Activated CD4-positive, alpha-beta T cell treated with anti-CD3 and anti-CD28 coated beads, Interleukin-2, amount 10 ng/mL, durations not matched to agents 24 days and 14 days (primary cell): ENCODE measurements around the gene SLC8A1. TPM values are rescaled to one million over a fixed set of nuclear protein-coding genes. Genes with fewer than 3 reads are reported as not detected.

Experiments used
- DNase-seq: peaks from one replicate; pipeline ENCODE4 v3.0.0; 2022
- H3K27ac Mint-ChIP-seq: one replicate; pipeline ENCODE4 v1.8.0; 2022; ENCODE audit warnings: mild to moderate bottlenecking, mixed read lengths
- H3K27me3 Mint-ChIP-seq: one replicate; pipeline ENCODE4 v1.8.0; 2022; ENCODE audit warnings: mixed read lengths
- H3K36me3 Mint-ChIP-seq: one replicate; pipeline ENCODE4 v1.8.0; 2022; ENCODE audit warnings: low read depth, mild to moderate bottlenecking, mixed read lengths
- H3K4me1 Mint-ChIP-seq: one replicate; pipeline ENCODE4 v1.8.0; 2021; ENCODE audit warnings: mixed read lengths
- H3K4me3 Mint-ChIP-seq: one replicate; pipeline ENCODE4 v1.8.0; 2022; ENCODE audit warnings: mild to moderate bottlenecking, moderate library complexity, mixed read lengths
- H3K9me3 Mint-ChIP-seq: one replicate; pipeline ENCODE4 v1.8.0; 2021; ENCODE audit warnings: mixed read lengths
- intact Hi-C: fragments of 100-400 bp; cut with micrococcal nuclease; formaldehyde crosslinking; loops from one replicate; pipeline ENCODE4 v1.15.1; 2023
- total RNA-seq: library from RNA; stranded (reverse); gene quantifications from 2 replicates; pipeline ENCODE4 v1.2.3, GENCODE V29; 2022

Gene SLC8A1
- total RNA-seq, 1 donor from 2014 or later = 5.0 TPM

DNA sequence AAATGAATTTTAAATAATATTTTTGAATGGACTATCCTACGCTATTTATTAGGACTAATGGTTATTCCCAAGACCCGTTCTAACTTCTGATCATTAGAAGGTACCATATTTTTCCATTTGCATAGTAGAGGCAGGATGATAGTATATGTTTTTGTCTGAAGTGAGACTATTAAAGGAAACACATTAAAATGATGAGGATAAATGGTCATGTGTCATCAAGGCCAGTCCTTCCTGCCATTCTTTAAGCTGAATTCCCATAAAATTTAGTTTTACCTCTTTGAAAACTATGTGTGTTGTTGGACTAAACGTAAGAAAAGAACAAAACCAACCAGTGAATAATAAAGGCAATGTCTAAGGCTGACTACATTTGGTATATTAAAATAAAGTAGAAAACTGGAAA is 121.8 kb downstream of the SLC8A1 start:
- Mint-ChIP-seq H3K27ac (no peak overlapping the region), H3K9me3 (no peaks in the 10 kb centered on the region), H3K4me3 (no peak overlapping the region), H3K36me3 (no peaks in the 10 kb centered on the region), H3K27me3 (no peaks in the 10 kb centered on the region), H3K4me1 (no peaks in the 10 kb centered on the region)
- intact Hi-C loops = no loop called here
- no peak for DNase-seq

GRCh38 chr2:40329739-40330030 is 122.2 kb downstream of the SLC8A1 start:
- H3K36me3 Mint-ChIP-seq = no peaks in the 10 kb centered on the region
- H3K27me3 Mint-ChIP-seq = no peaks in the 10 kb centered on the region
- no peak for DNase-seq
- H3K9me3 Mint-ChIP-seq = no peaks in the 10 kb centered on the region
- no peak overlapping the region for H3K27ac Mint-ChIP-seq
- no peak overlapping the region for H3K4me3 Mint-ChIP-seq
- intact Hi-C loops = no loop called here
- no peaks in the 10 kb centered on the region for H3K4me1 Mint-ChIP-seq

DNA sequence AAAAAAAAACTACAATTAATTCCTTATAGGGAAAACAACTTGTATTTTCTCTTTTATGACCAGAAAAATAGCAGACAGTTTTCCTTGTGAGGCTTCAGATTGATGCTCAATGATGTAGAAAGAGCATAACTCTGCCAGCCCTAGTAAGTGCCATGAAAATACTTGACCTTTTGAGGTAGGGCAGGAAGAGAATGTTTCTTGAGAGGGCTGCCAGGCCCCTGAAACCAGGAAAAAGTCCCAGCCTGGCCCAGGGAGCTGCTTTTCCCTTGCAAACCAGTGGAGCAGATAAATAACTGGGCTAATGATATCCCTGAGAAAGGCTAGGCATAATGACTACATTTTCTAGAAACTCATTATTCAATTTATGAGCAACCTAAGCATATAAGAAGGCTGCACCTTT is 126.8 kb downstream of the SLC8A1 start:
- Mint-ChIP-seq H3K4me1 (no peaks in the 10 kb centered on the region), H3K4me3 (no peak overlapping the region), H3K9me3 (no peaks in the 10 kb centered on the region), H3K27me3 (no peaks in the 10 kb centered on the region), H3K36me3 (no peaks in the 10 kb centered on the region), H3K27ac (no peak overlapping the region)
- intact Hi-C loops = no loop called here
- DNase-seq = no peak

GRCh38 chr2:40324656-40325055 is 127.2 kb downstream of the SLC8A1 start:
- Mint-ChIP-seq H3K27ac (no peak overlapping the region), H3K36me3 (no peaks in the 10 kb centered on the region), H3K4me3 (no peak overlapping the region), H3K4me1 (no peaks in the 10 kb centered on the region), H3K9me3 (no peaks in the 10 kb centered on the region), H3K27me3 (no peaks in the 10 kb centered on the region)
- intact Hi-C loops = no loop called here
- DNase-seq = no peak

GRCh38 chr2:40321822-40322221 is 130.1 kb downstream of the SLC8A1 start:
- DNase-seq = no peak
- H3K27ac Mint-ChIP-seq = no peak overlapping the region
- no peaks in the 10 kb centered on the region for H3K9me3 Mint-ChIP-seq
- no peaks in the 10 kb centered on the region for H3K27me3 Mint-ChIP-seq
- no peaks in the 10 kb centered on the region for H3K4me1 Mint-ChIP-seq
- intact Hi-C loops = no loop called here
- H3K36me3 Mint-ChIP-seq = no peaks in the 10 kb centered on the region
- H3K4me3 Mint-ChIP-seq = no peak overlapping the region

DNA sequence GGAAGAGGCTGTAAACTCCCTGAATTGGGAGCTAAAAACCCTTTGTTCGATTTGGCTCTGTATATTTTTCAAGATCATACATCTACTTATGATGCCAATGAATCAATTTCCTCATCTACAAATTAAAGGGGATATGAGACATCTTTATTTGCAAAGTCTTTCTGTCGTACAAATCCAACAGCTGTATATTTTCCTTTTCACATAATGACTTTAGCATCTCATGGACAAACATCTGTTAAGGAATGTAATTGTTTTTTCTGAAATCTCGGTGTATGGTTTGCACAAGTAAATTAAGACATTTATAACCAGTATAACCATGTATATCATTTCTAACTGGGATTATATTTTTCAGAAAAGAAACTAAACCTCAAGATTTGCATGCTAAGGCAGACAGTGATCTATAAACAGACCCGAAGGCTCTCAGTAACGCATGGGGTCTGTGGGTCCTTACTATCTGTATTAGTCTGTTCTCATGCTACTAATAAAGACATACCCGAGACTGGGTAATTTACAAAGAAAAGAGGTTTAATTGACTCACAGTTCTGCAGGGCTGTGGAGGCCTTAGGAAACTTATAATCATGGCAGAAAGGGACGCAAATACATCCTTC is 130.8 kb downstream of the SLC8A1 start:
- Mint-ChIP-seq H3K4me1 (no peaks in the 10 kb centered on the region), H3K9me3 (no peaks in the 10 kb centered on the region), H3K4me3 (no peak overlapping the region), H3K36me3 (no peaks in the 10 kb centered on the region), H3K27me3 (no peaks in the 10 kb centered on the region), H3K27ac (no peak overlapping the region)
- intact Hi-C loops = no loop called here
- DNase-seq = no peak

DNA sequence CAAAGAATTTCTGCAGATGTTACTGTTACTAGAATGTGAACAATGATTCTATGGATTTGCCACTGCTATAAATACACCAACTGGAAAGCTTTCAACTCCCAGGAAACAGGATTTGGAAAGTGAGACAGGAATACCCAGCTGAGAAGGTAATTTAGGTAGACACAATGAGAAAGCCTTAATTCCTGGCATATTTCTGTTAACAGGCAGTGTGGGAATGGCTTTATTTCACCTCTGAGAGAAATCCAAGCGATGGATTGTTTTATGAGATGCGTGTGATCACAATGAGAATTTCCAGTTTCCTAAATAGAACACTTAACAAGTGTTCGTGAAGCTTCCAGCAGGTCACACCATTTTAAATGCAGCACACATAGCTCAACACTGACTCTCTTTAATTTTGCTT is 133.0 kb downstream of the SLC8A1 start:
- no peaks in the 10 kb centered on the region for H3K4me1 Mint-ChIP-seq
- no peak overlapping the region for H3K27ac Mint-ChIP-seq
- no peak overlapping the region for H3K4me3 Mint-ChIP-seq
- H3K9me3 Mint-ChIP-seq = no peaks in the 10 kb centered on the region
- H3K36me3 Mint-ChIP-seq = no peaks in the 10 kb centered on the region
- no peaks in the 10 kb centered on the region for H3K27me3 Mint-ChIP-seq
- intact Hi-C loops = no loop called here
- DNase-seq = no peak

GRCh38 chr2:40317761-40318160 is 134.1 kb downstream of the SLC8A1 start:
- Mint-ChIP-seq H3K27me3 (no peaks in the 10 kb centered on the region), H3K36me3 (no peaks in the 10 kb centered on the region), H3K27ac (no peak overlapping the region), H3K9me3 (no peaks in the 10 kb centered on the region), H3K4me1 (no peaks in the 10 kb centered on the region), H3K4me3 (no peak overlapping the region)
- intact Hi-C loops = no loop called here
- no peak for DNase-seq

- Mint-ChIP-seq H3K27ac (no peak overlapping the region), H3K36me3 (no peaks in the 10 kb centered on the region), H3K9me3 (no peaks in the 10 kb centered on the region), H3K27me3 (no peaks in the 10 kb centered on the region), H3K4me1 (no peaks in the 10 kb centered on the region), H3K4me3 (no peak overlapping the region)
- intact Hi-C loops = no loop called here
- no peak for DNase-seq
Measured at GRCh38 chr2:40317046-40317445, 134.8 kb downstream of the SLC8A1 start.

- Mint-ChIP-seq H3K9me3 (no peaks in the 10 kb centered on the region), H3K27me3 (no peaks in the 10 kb centered on the region), H3K4me3 (no peak overlapping the region), H3K36me3 (no peaks in the 10 kb centered on the region), H3K27ac (no peak overlapping the region), H3K4me1 (no peaks in the 10 kb centered on the region)
- DNase-seq = no peak
- intact Hi-C loops = no loop called here
Measured at GRCh38 chr2:40316620-40317019, 135.3 kb downstream of the SLC8A1 start.

DNA sequence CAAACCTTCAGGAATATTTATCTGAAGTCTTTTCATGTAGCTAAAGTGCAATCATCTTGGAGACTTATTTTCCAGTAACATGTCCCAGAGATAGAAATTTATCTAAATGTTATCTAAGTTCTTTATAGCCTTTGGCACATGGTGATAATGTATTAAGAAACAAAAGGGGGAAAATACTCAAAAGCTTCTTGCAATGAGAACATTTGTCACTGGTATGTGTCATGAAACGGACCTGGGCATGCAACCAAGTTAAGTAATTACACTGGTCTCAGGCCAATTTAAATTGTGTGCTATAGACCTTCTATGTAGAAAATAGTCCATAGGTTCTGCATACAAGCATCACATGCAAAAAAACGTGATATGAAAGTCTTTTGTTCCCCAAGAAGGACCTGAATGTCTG is 136.2 kb downstream of the SLC8A1 start:
- Mint-ChIP-seq H3K4me3 (no peak overlapping the region), H3K4me1 (no peaks in the 10 kb centered on the region), H3K27me3 (no peaks in the 10 kb centered on the region), H3K27ac (no peak overlapping the region), H3K36me3 (no peaks in the 10 kb centered on the region), H3K9me3 (no peaks in the 10 kb centered on the region)
- no peak for DNase-seq
- intact Hi-C loops = no loop called here

DNA sequence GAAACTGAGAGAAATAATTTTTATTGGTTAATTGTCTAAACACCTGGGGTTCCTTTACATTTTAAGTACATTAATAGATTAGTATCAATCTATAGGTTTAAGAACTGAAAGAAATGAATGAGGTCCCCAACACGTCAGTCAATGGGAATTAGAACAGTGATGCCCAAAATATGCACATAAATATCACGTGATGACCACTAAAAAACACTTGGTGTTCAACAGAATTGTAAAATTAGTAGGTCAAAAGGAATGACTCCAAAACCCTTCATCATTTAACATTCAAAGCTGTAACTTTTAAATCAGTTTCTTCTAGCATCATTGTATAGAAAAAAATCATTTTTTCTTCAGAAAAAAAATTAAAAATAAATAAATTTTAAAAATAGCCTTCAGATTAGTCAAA is 140.9 kb downstream of the SLC8A1 start:
- H3K4me1 Mint-ChIP-seq = no peaks in the 10 kb centered on the region
- no peak for DNase-seq
- peaks cover 2% of the 10 kb centered on the region for H3K27me3 Mint-ChIP-seq
- H3K36me3 Mint-ChIP-seq = no peaks in the 10 kb centered on the region
- no peak overlapping the region for H3K27ac Mint-ChIP-seq
- H3K4me3 Mint-ChIP-seq = no peak overlapping the region
- intact Hi-C loops = no loop called here
- no peaks in the 10 kb centered on the region for H3K9me3 Mint-ChIP-seq

- Mint-ChIP-seq H3K36me3 (no peaks in the 10 kb centered on the region), H3K4me3 (no peak overlapping the region), H3K4me1 (no peaks in the 10 kb centered on the region), H3K9me3 (no peaks in the 10 kb centered on the region), H3K27me3 (peaks cover 2% of the 10 kb centered on the region), H3K27ac (no peak overlapping the region)
- intact Hi-C loops = no loop called here
- no peak for DNase-seq
Measured at GRCh38 chr2:40310303-40310702, 141.6 kb downstream of the SLC8A1 start.

GRCh38 chr2:40304340-40304739 is 147.6 kb downstream of the SLC8A1 start:
- no peaks in the 10 kb centered on the region for H3K4me1 Mint-ChIP-seq
- no peaks in the 10 kb centered on the region for H3K36me3 Mint-ChIP-seq
- H3K27me3 Mint-ChIP-seq = peaks cover 2% of the 10 kb centered on the region
- no peak overlapping the region for H3K27ac Mint-ChIP-seq
- no peak for DNase-seq
- no peak overlapping the region for H3K4me3 Mint-ChIP-seq
- H3K9me3 Mint-ChIP-seq = no peaks in the 10 kb centered on the region
- intact Hi-C loops = no loop called here

DNA sequence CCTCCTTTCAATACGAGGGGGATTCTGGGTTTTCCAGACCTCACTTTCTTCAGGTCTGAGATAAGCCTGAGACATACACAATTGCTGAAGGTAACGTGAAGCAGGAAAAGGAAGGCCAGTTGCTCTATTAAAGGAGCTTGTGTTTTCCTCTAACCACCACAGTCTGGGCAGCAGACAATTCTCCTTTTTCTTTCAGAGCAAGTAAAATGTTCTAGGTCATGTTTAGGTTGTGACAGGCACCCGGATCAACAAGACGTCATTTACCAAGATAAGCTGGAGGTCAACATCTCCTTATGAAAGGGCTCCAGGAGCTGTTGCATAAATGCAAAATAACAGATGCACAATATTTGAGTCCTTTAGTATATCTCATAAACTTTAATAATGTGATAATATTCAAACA is 148.1 kb downstream of the SLC8A1 start:
- intact Hi-C loops = no loop called here
- Mint-ChIP-seq H3K36me3 (no peaks in the 10 kb centered on the region), H3K27me3 (peaks cover 2% of the 10 kb centered on the region), H3K9me3 (no peaks in the 10 kb centered on the region), H3K27ac (no peak overlapping the region), H3K4me1 (no peaks in the 10 kb centered on the region), H3K4me3 (no peak overlapping the region)
- no peak for DNase-seq
